HepG2 (cell line): ENCODE data around the gene TANC1. TPM values are rescaled to one million over a fixed set of nuclear protein-coding genes. Genes with fewer than 3 reads are reported as not detected.

ENCODE experiments used
- ARID4A ChIP-seq: sonication (generic); formaldehyde crosslinking; IDR thresholded peaks from 2 replicates; pipeline ENCODE4 v1.5.0; 2020; ENCODE audit warnings: mild to moderate bottlenecking, missing genetic modification reagents, borderline replicate concordance
- CHD2 ChIP-seq: IDR thresholded peaks from 2 replicates; pipeline ENCODE4 v1.6.1; 2011; ENCODE audit warnings: low read depth, low read length, improper control_type of control experiment
- HDAC2 ChIP-seq: sonication (generic); formaldehyde crosslinking; IDR thresholded peaks from 2 replicates; pipeline ENCODE4 v1.4.0; 2020; ENCODE audit warnings: missing genetic modification reagents
- HMG20A ChIP-seq: IDR thresholded peaks from 2 replicates; pipeline ENCODE4 v1.6.1; 2016; ENCODE audit warnings: borderline replicate concordance
- HNRNPLL ChIP-seq: fragments of 200-400 bp; formaldehyde crosslinking; IDR thresholded peaks from 2 replicates; pipeline ENCODE4 v1.6.1; 2017; ENCODE audit warnings: mild to moderate bottlenecking, low read depth, low read length; ENCODE audit not compliant: poor library complexity, severe bottlenecking
- KDM5B ChIP-seq: sonication (generic); formaldehyde crosslinking; IDR thresholded peaks from 2 replicates; pipeline ENCODE4 v1.4.0; 2020; ENCODE audit warnings: missing genetic modification reagents, mild to moderate bottlenecking, borderline replicate concordance
- NBN ChIP-seq: fragments of 450-650 bp; conservative IDR thresholded peaks from 2 replicates; pipeline ENCODE4 v1.6.1; 2017
- NFYB ChIP-seq: sonication (generic); formaldehyde crosslinking; IDR thresholded peaks from 2 replicates; pipeline ENCODE4 v1.4.0; 2020; ENCODE audit warnings: missing genetic modification reagents
- NR2C2 ChIP-seq: sonication (generic); formaldehyde crosslinking; IDR thresholded peaks from 2 replicates; pipeline ENCODE4 v1.4.0; 2020; ENCODE audit warnings: missing genetic modification reagents, mild to moderate bottlenecking, moderate library complexity, borderline replicate concordance
- PAWR ChIP-seq: sonication (generic); formaldehyde crosslinking; IDR thresholded peaks from 2 replicates; pipeline ENCODE4 v1.4.0; 2020; ENCODE audit warnings: missing genetic modification reagents, mild to moderate bottlenecking, borderline replicate concordance
- PAXIP1 ChIP-seq: sonication (generic); formaldehyde crosslinking; conservative IDR thresholded peaks from 2 replicates; pipeline ENCODE4 v1.4.0; 2020; ENCODE audit warnings: mild to moderate bottlenecking, missing genetic modification reagents, moderate library complexity
- RBM39 ChIP-seq: fragments of 200-400 bp; formaldehyde crosslinking; IDR thresholded peaks from one replicate; pipeline ENCODE4 v1.6.1; 2018; ENCODE audit warnings: antibody characterized with exemption, mild to moderate bottlenecking, low read depth, low read length; ENCODE audit not compliant: poor library complexity, severe bottlenecking
- SALL1 ChIP-seq: sonication (generic); formaldehyde crosslinking; IDR thresholded peaks from 2 replicates; pipeline ENCODE4 v1.8.0; 2022; ENCODE audit warnings: mild to moderate bottlenecking, missing genetic modification reagents
- SALL2 ChIP-seq: sonication (generic); formaldehyde crosslinking; IDR thresholded peaks from 2 replicates; pipeline ENCODE4 v1.8.1; 2023; ENCODE audit warnings: mild to moderate bottlenecking, missing genetic modification reagents, inconsistent platforms
- SP140L ChIP-seq: sonication (generic); formaldehyde crosslinking; IDR thresholded peaks from 2 replicates; pipeline ENCODE4 v1.4.0; 2020; ENCODE audit warnings: missing genetic modification reagents, borderline replicate concordance
- TAF1 ChIP-seq: sonication (generic); formaldehyde crosslinking; IDR thresholded peaks from 2 replicates; pipeline ENCODE4 v1.4.0; 2020; ENCODE audit warnings: missing genetic modification reagents
- ZNF232 ChIP-seq: sonication (generic); formaldehyde crosslinking; IDR thresholded peaks from 2 replicates; pipeline ENCODE4 v1.4.0; 2020; ENCODE audit warnings: missing genetic modification reagents, borderline replicate concordance
- ZNF256 ChIP-seq: sonication (generic); formaldehyde crosslinking; conservative IDR thresholded peaks from 2 replicates; pipeline ENCODE4 v1.4.0; 2020; ENCODE audit warnings: missing genetic modification reagents
- ZNF563 ChIP-seq: sonication (generic); formaldehyde crosslinking; IDR thresholded peaks from 2 replicates; pipeline ENCODE4 v1.8.0; 2022; ENCODE audit warnings: mild to moderate bottlenecking, moderate library complexity, missing genetic modification reagents
- ZNF605 ChIP-seq: sonication (generic); formaldehyde crosslinking; IDR thresholded peaks from 2 replicates; pipeline ENCODE4 v1.8.0; 2022; ENCODE audit warnings: mild to moderate bottlenecking, missing genetic modification reagents
- ZNF614 ChIP-seq: IDR thresholded peaks from 2 replicates; pipeline ENCODE4 v1.6.1; 2018; ENCODE audit warnings: missing biosample characterization, missing genetic modification reagents, inconsistent platforms, borderline replicate concordance
- ZNF674 ChIP-seq: sonication (generic); formaldehyde crosslinking; IDR thresholded peaks from 2 replicates; pipeline ENCODE4 v1.5.0; 2020; ENCODE audit warnings: low read depth, mild to moderate bottlenecking, missing genetic modification reagents
- ZNF891 ChIP-seq: sonication (generic); formaldehyde crosslinking; IDR thresholded peaks from 2 replicates; pipeline ENCODE4 v1.5.0; 2020; ENCODE audit warnings: mild to moderate bottlenecking, missing genetic modification reagents
- polyA plus RNA-seq, 8 experiments: library from polyadenylated mRNA; depleted of rRNA in 3 of 8; stranded (reverse) in 7 of 8; unstranded in 1 of 8; fragments of >200 nt; fragmentation: Illumina TruSeq in 4 of 8; extraction: Trizol in 4 of 8; gene quantifications; 2 replicates each; pipeline versions ENCODE4 v1.2.1 to v1.2.3, GENCODE V29; 2011 to 2016; ENCODE audit warnings: low read depth in 4 of 8, missing spikeins in 1 of 8, mixed read lengths in 1 of 8; ENCODE audit not compliant: insufficient read depth in 1 of 8
- total RNA-seq, 5 experiments: library from RNA; depleted of rRNA; stranded (reverse); fragments of >200 nt; fragmentation: Illumina TruSeq; extraction: Trizol; gene quantifications; 2 replicates each; pipeline ENCODE4 v1.2.3, GENCODE V29; 2016; ENCODE audit warnings: low read depth in 1 of 5

TANC1 gene
- total and polyA plus RNA-seq, 2 of the 13 experiments (the other 11 are each of a cell fraction or from before 2014, with no cell fraction given): 2.3 to 5.6 TPM

- peak; percentile 48 for TF ChIP-seq SALL1
- peak; percentile 64 for TF ChIP-seq HNRNPLL
- 0 out of 2 replicates have a peak, but pooled peaks have one; percentile 45 for TF ChIP-seq ZNF232
- peak; percentile 79; the same call in 1 of the 2 replicates for TF ChIP-seq ZNF563 (CRISPR knock-in tag)
- peak; percentile 38; the same call in 1 of the 2 replicates for TF ChIP-seq KDM5B (CRISPR knock-in tag)
- TF ChIP-seq SP140L (CRISPR knock-in tag): no peak
- no peak for TF ChIP-seq PAWR (CRISPR knock-in tag)
- TF ChIP-seq TAF1 (CRISPR knock-in tag): peak; percentile 68
- TF ChIP-seq HDAC2 (CRISPR knock-in tag): no peak
- TF ChIP-seq ARID4A (CRISPR knock-in tag): peak; percentile 46; the same call in 1 of the 2 replicates
- TF ChIP-seq CHD2: peak; percentile 78; the same call in 1 of the 2 replicates
- peak; percentile 62 for TF ChIP-seq NFYB (CRISPR knock-in tag)
- peak; percentile 5; the same call in 1 of the 2 replicates for TF ChIP-seq ZNF614 (CRISPR knock-in tag)
- peak; percentile 51; the same call in 1 of the 2 replicates for TF ChIP-seq ZNF605
- TF ChIP-seq HMG20A: no peak
- TF ChIP-seq RBM39: peak; percentile 59
- TF ChIP-seq NR2C2 (CRISPR knock-in tag): no peak
- TF ChIP-seq ZNF891 (CRISPR knock-in tag): peak; percentile 50; the same call in 1 of the 2 replicates
- TF ChIP-seq PAXIP1 (CRISPR knock-in tag): 0 out of 2 replicates have a peak, but pooled peaks have one; percentile 12
- TF ChIP-seq SALL2 (CRISPR knock-in tag): 0 out of 2 replicates have a peak, but pooled peaks have one; percentile 25
- TF ChIP-seq ZNF674 (CRISPR knock-in tag): no peak
- no peak for TF ChIP-seq ZNF256 (CRISPR knock-in tag)
- TF ChIP-seq NBN: no peak
Observed at GRCh38 chr2:158968396-158969161, at the start of gene TANC1 (continued).
